ENCODE measurements around the gene UTP14C.

UTP14C gene

DNA sequence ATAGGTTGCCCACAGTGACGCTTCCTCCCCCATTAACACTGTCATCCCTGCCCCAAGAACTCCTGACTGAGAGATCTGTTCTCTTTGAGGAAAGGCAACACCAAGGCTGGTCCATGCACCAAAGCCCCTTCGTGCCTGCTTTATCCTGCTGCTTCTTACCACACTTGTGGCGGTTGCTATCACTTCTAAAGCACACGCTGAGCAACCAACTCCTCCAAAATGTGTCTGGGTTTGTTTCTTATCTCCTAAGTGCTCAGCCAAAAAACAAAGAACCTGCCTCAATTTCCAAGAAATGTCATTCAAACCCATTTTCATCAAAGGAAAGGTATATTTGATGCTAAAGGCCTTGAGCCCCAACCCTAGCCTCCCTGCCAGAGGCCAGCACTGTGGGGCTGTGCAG lies 27.9 kb upstream of the UTP14C start:
- H3K4me3 ChIP-seq (ENCODE audit: low read depth, low read length) = no peak overlapping the region
- ChIA-PET CTCF (interaction anchor here (0.7 to 1.0 kb wide), 3 partner anchors 10 to 132 kb away, joined by 3 read pairs; partner anchors contain the start of gene NEK5), POLR2A (no interaction called here)
- TF ChIP-seq, protein P1, sequence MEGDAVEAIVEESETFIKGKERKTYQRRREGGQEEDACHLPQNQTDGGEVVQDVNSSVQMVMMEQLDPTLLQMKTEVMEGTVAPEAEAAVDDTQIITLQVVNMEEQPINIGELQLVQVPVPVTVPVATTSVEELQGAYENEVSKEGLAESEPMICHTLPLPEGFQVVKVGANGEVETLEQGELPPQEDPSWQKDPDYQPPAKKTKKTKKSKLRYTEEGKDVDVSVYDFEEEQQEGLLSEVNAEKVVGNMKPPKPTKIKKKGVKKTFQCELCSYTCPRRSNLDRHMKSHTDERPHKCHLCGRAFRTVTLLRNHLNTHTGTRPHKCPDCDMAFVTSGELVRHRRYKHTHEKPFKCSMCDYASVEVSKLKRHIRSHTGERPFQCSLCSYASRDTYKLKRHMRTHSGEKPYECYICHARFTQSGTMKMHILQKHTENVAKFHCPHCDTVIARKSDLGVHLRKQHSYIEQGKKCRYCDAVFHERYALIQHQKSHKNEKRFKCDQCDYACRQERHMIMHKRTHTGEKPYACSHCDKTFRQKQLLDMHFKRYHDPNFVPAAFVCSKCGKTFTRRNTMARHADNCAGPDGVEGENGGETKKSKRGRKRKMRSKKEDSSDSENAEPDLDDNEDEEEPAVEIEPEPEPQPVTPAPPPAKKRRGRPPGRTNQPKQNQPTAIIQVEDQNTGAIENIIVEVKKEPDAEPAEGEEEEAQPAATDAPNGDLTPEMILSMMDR (IDR thresholded peaks at IDR 0.05; ENCODE audit: insufficient read depth, low read length, missing control alignments) = no peak
- DNase-seq (ENCODE audit: low read depth, low spot score) = no peak

DNA sequence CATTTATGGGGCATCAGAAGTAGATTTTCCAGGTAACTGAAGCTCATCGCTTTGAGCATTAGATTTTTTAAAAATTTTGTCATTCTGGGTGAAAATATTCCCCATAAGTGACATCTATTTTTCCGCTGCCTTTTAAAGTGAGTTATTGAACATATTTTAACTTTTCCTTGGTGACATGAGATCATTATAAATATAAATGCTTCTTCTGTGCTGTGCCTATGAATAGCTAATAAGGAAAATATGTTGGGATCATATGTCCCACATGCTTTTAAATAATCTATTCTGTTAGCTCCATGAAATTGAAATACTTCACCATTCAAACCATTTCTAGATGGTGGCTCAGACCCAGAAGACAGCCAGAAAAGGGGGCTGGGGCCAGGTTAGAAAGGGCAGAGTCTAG lies 27.3 kb upstream of the UTP14C start:
- DNase-seq (ENCODE audit: low read depth, low spot score) = no peak
- H3K4me3 ChIP-seq (ENCODE audit: low read depth, low read length) = no peak overlapping the region
- POLR2A ChIA-PET = no interaction called here
- CTCF ChIA-PET = interaction anchor here (0.7 to 1.0 kb wide), 3 partner anchors 9 to 131 kb away, joined by 3 read pairs; partner anchors contain the start of gene NEK5
- TF ChIP-seq, protein P1 (IDR thresholded peaks at IDR 0.05; ENCODE audit: insufficient read depth, low read length, missing control alignments) = no peak

DNA sequence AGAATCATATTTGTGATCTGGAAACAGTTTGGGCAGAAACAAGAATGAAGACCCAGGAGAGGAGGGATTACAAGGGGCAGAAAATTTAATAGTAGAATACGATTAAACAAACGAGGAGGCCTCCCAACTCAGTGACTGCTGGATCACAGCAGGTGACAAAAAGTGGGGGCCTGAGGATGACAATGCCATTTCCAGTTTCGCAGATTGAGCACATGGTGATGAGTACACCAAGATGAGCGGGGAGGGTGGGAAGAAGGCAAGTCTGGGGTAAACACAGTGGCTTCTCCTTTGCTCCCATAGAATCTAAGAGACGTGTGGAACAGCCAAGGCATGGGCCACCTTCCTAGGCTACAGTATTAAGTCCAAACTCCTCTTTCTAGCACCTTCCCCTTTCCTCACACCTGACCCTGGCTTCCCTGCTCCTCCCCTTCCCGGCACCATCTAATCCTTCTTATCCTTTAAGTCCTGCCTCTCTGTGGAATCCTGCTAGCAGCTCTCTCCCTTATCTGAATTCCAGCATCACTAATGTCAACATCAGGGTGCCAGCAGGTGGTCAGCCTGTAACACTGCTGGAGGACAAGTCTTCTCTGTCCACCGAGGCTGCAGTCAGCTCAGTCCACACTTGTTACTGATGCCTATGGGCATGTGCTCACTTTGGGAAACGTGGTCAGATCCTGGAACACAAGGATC lies 26.7 kb upstream of the UTP14C start:
- CTCF ChIA-PET = interaction anchor here (0.7 to 1.0 kb wide), 3 partner anchors 9 to 130 kb away, joined by 3 read pairs; no protein-coding TSS in a partner anchor
- POLR2A ChIA-PET = no interaction called here
- TF ChIP-seq, protein P1 (IDR thresholded peaks at IDR 0.05; ENCODE audit: insufficient read depth, low read length, missing control alignments) = no peak
- no peak for DNase-seq (ENCODE audit: low read depth, low spot score)
- no peak overlapping the region for H3K4me3 ChIP-seq (ENCODE audit: low read depth, low read length)

DNA sequence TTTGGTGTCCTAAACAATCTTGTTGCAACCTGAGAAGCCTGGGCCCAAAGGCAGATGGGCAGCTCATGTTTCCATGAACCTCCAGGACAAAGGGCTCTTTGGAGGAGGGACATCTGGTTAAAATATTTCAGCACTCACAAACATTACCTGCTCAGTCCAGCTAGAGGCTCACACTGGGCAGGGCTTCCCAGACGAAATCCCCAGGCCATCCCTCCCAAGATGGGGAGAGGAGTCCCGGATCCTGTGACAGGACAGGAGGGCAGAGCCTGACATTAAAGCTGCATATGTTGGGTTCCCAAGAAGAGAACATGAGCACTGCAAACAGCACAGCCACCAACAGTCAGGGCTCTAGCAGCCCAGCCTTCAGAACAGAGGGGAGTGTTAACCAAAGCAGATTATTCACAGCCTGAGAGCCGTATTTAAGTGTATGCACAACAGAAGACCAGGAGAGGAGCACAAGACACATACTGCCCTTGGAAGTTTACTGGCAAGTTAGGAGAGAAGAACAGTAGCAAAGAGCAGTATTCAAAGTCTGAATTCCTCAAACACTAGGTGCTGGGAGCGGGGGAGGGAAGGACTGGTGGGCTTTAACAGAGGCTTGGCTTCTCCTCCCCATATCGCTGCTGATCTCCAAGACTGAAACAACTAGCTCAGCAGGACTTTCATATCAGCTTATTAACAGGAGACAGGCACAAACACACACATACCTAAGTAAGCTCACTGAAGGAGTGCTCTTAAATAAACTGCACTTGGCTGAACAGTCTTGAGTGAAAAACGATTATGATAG lies 25.6 kb upstream of the UTP14C start:
- DNase-seq (ENCODE audit: low read depth, low spot score) = no peak
- ChIA-PET POLR2A (no interaction called here), CTCF (interaction anchor here (0.7 to 6.2 kb wide), 5 partner anchors 10 to 452 kb away, joined by 3 to 61 read pairs (median 12); partner anchors contain the start of genes ALG11, ATP7B and NEK5)
- no peak overlapping the region for H3K4me3 ChIP-seq (ENCODE audit: low read depth, low read length)
- TF ChIP-seq, protein P1 (IDR thresholded peaks at IDR 0.05; ENCODE audit: insufficient read depth, low read length, missing control alignments) = no peak

DNA sequence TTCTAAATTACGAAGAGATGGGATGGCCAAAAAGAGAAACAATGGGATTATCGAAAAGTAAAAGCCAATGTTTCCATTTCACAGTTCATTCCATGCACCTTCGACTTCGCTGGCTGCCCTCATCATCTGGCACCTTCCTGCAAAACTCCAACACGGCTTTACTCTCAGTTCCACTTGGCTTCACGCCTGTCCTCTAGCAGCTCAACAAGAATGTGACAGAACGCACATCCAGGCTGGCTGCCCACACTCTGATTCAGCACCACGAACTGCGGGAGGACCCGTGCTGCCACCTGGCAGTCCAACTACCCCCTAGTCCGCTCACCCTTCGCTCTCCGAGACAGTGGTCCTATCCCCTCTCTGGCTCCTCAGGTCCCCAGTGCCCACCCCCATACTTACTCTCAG lies 25.0 kb upstream of the UTP14C start:
- POLR2A ChIA-PET = no interaction called here
- no peak overlapping the region for H3K4me3 ChIP-seq (ENCODE audit: low read depth, low read length)
- no peak for DNase-seq (ENCODE audit: low read depth, low spot score)
- TF ChIP-seq, protein P1 (IDR thresholded peaks at IDR 0.05; ENCODE audit: insufficient read depth, low read length, missing control alignments) = no peak
- CTCF ChIA-PET = interaction anchor here (1.0 to 6.2 kb wide), 5 partner anchors 10 to 451 kb away, joined by 3 to 61 read pairs (median 12); partner anchors contain the start of genes ALG11, ATP7B and NEK5

DNA sequence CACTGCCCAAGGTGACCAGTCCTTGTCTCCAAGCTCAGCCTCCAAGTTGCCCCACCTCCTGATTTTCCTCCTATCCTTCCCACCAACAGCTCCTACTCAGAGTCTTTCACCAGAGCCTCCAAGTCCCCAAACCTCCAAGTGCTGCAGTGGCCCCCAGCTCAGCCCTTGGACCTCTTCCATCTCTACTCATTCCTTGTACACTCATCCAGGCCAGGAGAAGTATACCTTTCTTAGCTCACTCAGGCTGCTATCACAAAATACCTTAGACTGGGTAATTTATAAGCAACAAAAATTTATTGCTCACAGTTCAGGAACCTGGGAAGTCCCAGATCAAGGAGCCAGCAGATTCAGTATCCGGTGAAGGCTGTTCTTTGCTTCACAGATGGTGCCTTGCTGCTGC lies 24.6 kb upstream of the UTP14C start:
- ChIA-PET POLR2A (no interaction called here), CTCF (interaction anchor here (1.0 to 6.2 kb wide), 8 partner anchors 8 to 451 kb away, joined by 3 to 61 read pairs (median 8); partner anchors contain the start of genes ALG11, ATP7B and NEK5)
- H3K4me3 ChIP-seq (ENCODE audit: low read depth, low read length) = no peak overlapping the region
- no peak for DNase-seq (ENCODE audit: low read depth, low spot score)
- TF ChIP-seq, protein P1 (IDR thresholded peaks at IDR 0.05; ENCODE audit: insufficient read depth, low read length, missing control alignments) = no peak
